AG04450 (cell line): ENCODE measurements around the gene RHBDL1. TPM values are rescaled to one million over a fixed set of nuclear protein-coding genes. Genes with fewer than 3 reads are reported as not detected.

Source experiments
- CTCF ChIA-PET: fragments of 300-600, 350-600 bp; formaldehyde crosslinking; extraction: SDS; loops from one replicate; lab custom pipeline; 2022; ENCODE audit warnings: antibody characterized with exemption, inconsistent platforms; lab: Charles Lee
- POLR2A ChIA-PET: fragments of 350-600 bp; formaldehyde crosslinking; extraction: SDS; loops from one replicate; lab custom pipeline; 2021; ENCODE audit warnings: antibody characterized with exemption, inconsistent platforms; lab: Yijun Ruan, JAX
- DNase-seq: peaks from one replicate; pipeline ENCODE4 v3.0.0-alpha.2; 2011; ENCODE audit warnings: low read depth, low spot score
- H3K27ac ChIP-seq: one replicate; pipeline ENCODE4 v1.5.1; 2012; ENCODE audit warnings: low read depth, low read length, control low read depth
- H3K27me3 ChIP-seq: one replicate; pipeline ENCODE4 v1.6.0; 2012; ENCODE audit warnings: low read length; ENCODE audit not compliant: control insufficient read depth, insufficient read depth
- H3K4me3 ChIP-seq: 2 replicates; pipeline ENCODE4 v1.5.1; 2011; ENCODE audit warnings: mild to moderate bottlenecking, low read depth, low read length, control low read depth
- H3K9me3 ChIP-seq: 2 replicates; pipeline ENCODE4 v1.5.1; 2012; ENCODE audit warnings: low read length; ENCODE audit not compliant: control insufficient read depth, insufficient read depth
- polyA plus RNA-seq: library from polyadenylated mRNA; depleted of rRNA; stranded (reverse); fragments of >200 nt; gene quantifications from 2 replicates; pipeline ENCODE4 v1.2.3, GENCODE V29; 2011
- TF ChIP-seq, protein P1 (sequence below): IDR thresholded peaks from 2 replicates; pipeline ENCODE4 v1.5.1; 2011; ENCODE audit warnings: low read depth, low read length, control low read depth, inconsistent platforms

Gene RHBDL1
- polyA plus RNA-seq, 1 experiment, result 1.5 TPM

GRCh38 chr16:634051-634670, 41.3 kb upstream of the RHBDL1 start:
- POLR2A ChIA-PET, result no interaction called here
- TF ChIP-seq, protein P1, sequence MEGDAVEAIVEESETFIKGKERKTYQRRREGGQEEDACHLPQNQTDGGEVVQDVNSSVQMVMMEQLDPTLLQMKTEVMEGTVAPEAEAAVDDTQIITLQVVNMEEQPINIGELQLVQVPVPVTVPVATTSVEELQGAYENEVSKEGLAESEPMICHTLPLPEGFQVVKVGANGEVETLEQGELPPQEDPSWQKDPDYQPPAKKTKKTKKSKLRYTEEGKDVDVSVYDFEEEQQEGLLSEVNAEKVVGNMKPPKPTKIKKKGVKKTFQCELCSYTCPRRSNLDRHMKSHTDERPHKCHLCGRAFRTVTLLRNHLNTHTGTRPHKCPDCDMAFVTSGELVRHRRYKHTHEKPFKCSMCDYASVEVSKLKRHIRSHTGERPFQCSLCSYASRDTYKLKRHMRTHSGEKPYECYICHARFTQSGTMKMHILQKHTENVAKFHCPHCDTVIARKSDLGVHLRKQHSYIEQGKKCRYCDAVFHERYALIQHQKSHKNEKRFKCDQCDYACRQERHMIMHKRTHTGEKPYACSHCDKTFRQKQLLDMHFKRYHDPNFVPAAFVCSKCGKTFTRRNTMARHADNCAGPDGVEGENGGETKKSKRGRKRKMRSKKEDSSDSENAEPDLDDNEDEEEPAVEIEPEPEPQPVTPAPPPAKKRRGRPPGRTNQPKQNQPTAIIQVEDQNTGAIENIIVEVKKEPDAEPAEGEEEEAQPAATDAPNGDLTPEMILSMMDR, result no peak
- Histone ChIP-seq H3K27me3 (no peaks in the 10 kb centered on the region), H3K4me3 (no peak overlapping the region), H3K9me3 (no peaks in the 10 kb centered on the region; the same call in 1 of the 2 replicates), H3K27ac (no peak overlapping the region)
- DNase-seq, result no peak
- CTCF ChIA-PET, result no interaction called here

GRCh38 chr16:634996-635395, 40.5 kb upstream of the RHBDL1 start:
- CTCF ChIA-PET, result no interaction called here
- no peak for DNase-seq
- TF ChIP-seq, protein P1, result no peak
- Histone ChIP-seq H3K27me3 (no peaks in the 10 kb centered on the region), H3K4me3 (peak overlapping the region; percentile 84), H3K9me3 (no peaks in the 10 kb centered on the region; the same call in 1 of the 2 replicates), H3K27ac (no peak overlapping the region)
- POLR2A ChIA-PET, result no interaction called here

GRCh38 chr16:635573-636205, 39.8 kb upstream of the RHBDL1 start:
- no peaks in the 10 kb centered on the region; the same call in 1 of the 2 replicates for H3K9me3 ChIP-seq
- peak overlapping the region; percentile 21 for H3K27ac ChIP-seq
- ChIA-PET CTCF (no interaction called here), POLR2A (interaction anchor here (0.7 to 1.0 kb wide), 5 partner anchors 8 to 153 kb away, joined by 3 to 10 read pairs (median 5); partner anchors contain the start of genes CAPN15, CHTF18, RPUSD1 and WDR90)
- TF ChIP-seq, protein P1, result no peak
- H3K27me3 ChIP-seq, result no peaks in the 10 kb centered on the region
- H3K4me3 ChIP-seq, result peak overlapping the region; percentile 84
- DNase-seq, result no peak

DNA sequence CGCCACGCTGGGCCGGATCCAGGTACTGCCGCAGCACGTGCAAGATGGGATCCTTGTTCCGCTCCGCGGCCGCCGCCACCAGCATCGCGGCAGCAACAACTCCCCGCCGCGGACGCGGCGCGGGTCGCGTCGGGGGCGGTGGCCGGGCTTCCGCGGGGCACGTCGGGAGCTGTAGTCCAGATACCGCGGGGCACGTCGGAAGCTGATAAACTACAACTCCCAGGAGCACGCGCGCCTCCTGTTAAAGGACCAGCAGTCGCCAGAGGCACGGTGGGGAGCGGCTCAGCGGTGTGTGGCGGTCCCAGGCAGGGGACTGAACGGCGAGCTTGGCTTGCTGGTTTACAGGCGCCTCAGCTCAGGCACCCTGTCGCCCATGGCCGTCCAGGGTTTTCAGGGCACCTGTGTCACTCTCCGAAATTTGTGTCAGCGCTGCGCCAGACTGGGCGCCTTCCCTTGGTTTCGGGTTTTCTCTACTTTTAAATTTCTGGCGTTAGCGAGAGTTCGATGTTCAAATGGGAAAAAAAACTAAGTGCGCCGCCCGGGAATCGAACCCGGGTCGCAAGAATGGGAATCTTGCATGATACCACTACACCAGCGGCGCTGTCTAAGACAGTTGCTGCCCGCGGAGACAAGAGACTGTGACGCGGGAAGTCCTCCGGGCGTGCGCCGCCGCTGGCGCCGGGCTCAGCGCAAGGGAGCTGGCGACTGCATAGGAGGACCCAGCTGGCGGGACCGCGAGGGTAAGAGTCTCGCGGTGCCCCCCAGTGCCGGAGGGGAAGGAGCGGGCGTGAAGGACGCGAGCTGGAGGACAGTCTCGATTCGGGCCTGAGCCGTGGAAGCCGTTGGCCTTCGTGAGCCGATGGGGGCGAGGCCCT, 39.0 kb upstream of the RHBDL1 start, which contains the start of gene METTL26:
Gene METTL26, minus strand, starts transcription at position 100 of the 875 bp plus-strand sequence. Its CDS starts 15 bp downstream, at position 85.
- no peaks in the 10 kb centered on the region for H3K27me3 ChIP-seq
- H3K4me3 ChIP-seq, result peak within 1 kb of the TSS; percentile 84
- TF ChIP-seq, protein P1, result no peak
- peak within 1 kb of the TSS; percentile 89 for H3K27ac ChIP-seq
- no peaks in the 10 kb centered on the region; the same call in 1 of the 2 replicates for H3K9me3 ChIP-seq
- ChIA-PET CTCF (no interaction called here), POLR2A (interaction anchor here (0.7 to 1.0 kb wide), 5 partner anchors 9 to 152 kb away, joined by 3 to 10 read pairs (median 5); partner anchors contain the start of genes CAPN15, CHTF18, RPUSD1 and WDR90)
- DNase-seq, result peak; percentile 78
